ENCODE data around the gene RNASEH2A.

DNA sequence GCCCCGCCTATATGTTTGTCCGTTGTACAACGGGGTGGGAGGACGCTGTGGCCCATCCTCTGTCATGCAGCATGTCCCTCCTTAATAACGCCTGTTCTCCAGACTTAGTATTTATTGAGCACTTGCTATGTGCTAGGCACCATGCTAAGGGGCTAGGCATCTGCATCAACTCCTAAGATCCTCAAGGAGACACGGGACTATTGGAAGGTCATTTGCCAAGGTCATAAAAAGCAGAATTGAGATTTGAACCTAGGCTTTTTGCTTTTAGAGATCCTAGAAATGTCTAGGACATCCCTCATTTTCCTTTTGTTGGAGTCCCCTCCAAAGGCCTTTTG lies 30.1 kb downstream of the RNASEH2A start:
- TF ChIP-seq GATA3 (IDR thresholded peaks at IDR 0.05; ENCODE audit: low read depth, low read length) (no peak), GATA2 (IDR thresholded peaks at IDR 0.05; ENCODE audit: low read depth, low read length) (no peak)
